H1 (cell line): Measurements from ENCODE around the gene PHKG2.

Experiments
- BCL11A ChIP-seq, 2 experiments: IDR thresholded peaks; one replicate each; pipeline ENCODE4 v1.6.1; 2011; ENCODE audit warnings: low read depth in 2 of 2, low read length in 2 of 2, mild to moderate bottlenecking in 2 of 2
- CTCF ChIP-seq, 3 experiments: IDR thresholded peaks; 1 replicate in 2 of 3; 2 replicates in 1 of 3; pipeline versions ENCODE4 v1.5.1 to v1.6.1; 2011; ENCODE audit warnings: low read length in 3 of 3, mild to moderate bottlenecking in 3 of 3, inconsistent platforms in 2 of 3, low read depth in 1 of 3, moderate library complexity in 1 of 3; ENCODE audit not compliant: insufficient read depth in 1 of 3; ENCODE audit errors: control extremely low read depth in 1 of 3
- EGR1 ChIP-seq: IDR thresholded peaks from 2 replicates; pipeline ENCODE4 v1.6.1; 2011; ENCODE audit warnings: low read depth, low read length, borderline replicate concordance
- KDM5A ChIP-seq: fragments of 200-600 bp; IDR thresholded peaks from 2 replicates; pipeline ENCODE4 v1.7.1; 2012; ENCODE audit warnings: mild to moderate bottlenecking, low read length, inconsistent platforms, mixed read lengths
- RAD21 ChIP-seq, 2 experiments: IDR thresholded peaks in 1 of 2; conservative IDR thresholded peaks in 1 of 2; 2 replicates each; pipeline ENCODE4 v1.6.1; 2011; ENCODE audit warnings: low read depth in 2 of 2, low read length in 2 of 2, improper control_type of control experiment in 1 of 2, inconsistent platforms in 1 of 2, mild to moderate bottlenecking in 1 of 2, moderate library complexity in 1 of 2
- RFX5 ChIP-seq: IDR thresholded peaks from 2 replicates; pipeline ENCODE4 v1.6.1; 2011; ENCODE audit warnings: low read depth, low read length, improper control_type of control experiment, borderline replicate concordance
- SIN3A ChIP-seq, 2 experiments: IDR thresholded peaks in 1 of 2; conservative IDR thresholded peaks in 1 of 2; 2 replicates each; pipeline ENCODE4 v1.6.1; 2011 to 2012; ENCODE audit warnings: low read length in 2 of 2, improper control_type of control experiment in 1 of 2, low read depth in 1 of 2, mild to moderate bottlenecking in 1 of 2
- USF2 ChIP-seq: IDR thresholded peaks from 2 replicates; pipeline ENCODE4 v1.6.1; 2011; ENCODE audit warnings: low read length, improper control_type of control experiment

GRCh38 chr16:30738984-30739951 is 9.0 kb upstream of the PHKG2 start:
- no peak for TF ChIP-seq CTCF (IDR thresholded peaks at IDR 0.05; ENCODE audit: control extremely low read depth in 1 of 3, insufficient read depth in 1 of 3, low read depth in 1 of 3, low read length in 3 of 3)
- TF ChIP-seq KDM5A, result no peak
- TF ChIP-seq USF2, result no peak
- TF ChIP-seq BCL11A (IDR thresholded peaks at IDR 0.05; ENCODE audit: low read depth in 2 of 2, low read length in 2 of 2), result no peak
- TF ChIP-seq RFX5, result no peak
- TF ChIP-seq RAD21 (IDR thresholded peaks at IDR 0.05 in 1 of 2, conservative IDR thresholded peaks at IDR 0.05 in 1 of 2; ENCODE audit: low read depth in 2 of 2, low read length in 2 of 2), result no peak
- no peak for TF ChIP-seq EGR1
- no peak for TF ChIP-seq SIN3A (conservative IDR thresholded peaks at IDR 0.05 in 1 of 2, IDR thresholded peaks at IDR 0.05 in 1 of 2; ENCODE audit: low read depth in 1 of 2, low read length in 2 of 2)
